K562 (cell line): ENCODE results near the gene RRP9.

Source experiments
- CCAR2 ChIP-seq: fragments of 200-400 bp; formaldehyde crosslinking; IDR thresholded peaks from 2 replicates; pipeline ENCODE4 v1.6.1; 2017; ENCODE audit warnings: mild to moderate bottlenecking, low read depth, low read length
- CHD1 ChIP-seq: fragments of 200-600 bp; sonication (generic); IDR thresholded peaks from one replicate; pipeline ENCODE4 v1.6.1; 2012; ENCODE audit warnings: mild to moderate bottlenecking, moderate library complexity, low read length, inconsistent platforms
- CTCF ChIP-seq, 3 experiments: IDR thresholded peaks in 2 of 3; conservative IDR thresholded peaks in 1 of 3; 2 replicates each; pipeline ENCODE4 v1.5.1; 2011 to 2012; ENCODE audit warnings: low read length in 3 of 3, mild to moderate bottlenecking in 3 of 3, control low read depth in 2 of 3, improper control_type of control experiment in 1 of 3, inconsistent platforms in 1 of 3, low read depth in 1 of 3, mixed read lengths in 1 of 3, moderate library complexity in 1 of 3; ENCODE audit not compliant: insufficient read depth in 2 of 3
- FOSL1 ChIP-seq: fragments of 200-800 bp; sonication (Bioruptor generic); conservative IDR thresholded peaks from 2 replicates; pipeline ENCODE4 v1.6.1; 2016; ENCODE audit warnings: missing genetic modification characterization, missing compliant biosample characterization
- FOXK2 ChIP-seq, 2 experiments: fragments of 450-650 bp; IDR thresholded peaks in 1 of 2; conservative IDR thresholded peaks in 1 of 2; 2 replicates each; pipeline ENCODE4 v1.6.1; 2016; ENCODE audit warnings: low read depth in 2 of 2, mild to moderate bottlenecking in 1 of 2
- GABPA ChIP-seq: fragments of 200-800 bp; sonication (Bioruptor generic); conservative IDR thresholded peaks from 2 replicates; pipeline ENCODE4 v1.6.1; 2016; ENCODE audit warnings: low read depth, missing genetic modification characterization, missing compliant biosample characterization
- HCFC1 ChIP-seq: IDR thresholded peaks from 2 replicates; pipeline ENCODE4 v1.6.1; 2012; ENCODE audit warnings: low read depth, low read length, improper control_type of control experiment
- POLR2A ChIP-seq: fragments of 450-650 bp; conservative IDR thresholded peaks from 2 replicates; pipeline ENCODE4 v1.6.1; 2016
- POLR2AphosphoS5 ChIP-seq: IDR thresholded peaks from 2 replicates; pipeline ENCODE4 v1.6.1; 2011; ENCODE audit warnings: mild to moderate bottlenecking, low read depth, low read length, moderate library complexity; ENCODE audit not compliant: control insufficient read depth, insufficient read depth
- SP1 ChIP-seq: sonication (generic); formaldehyde crosslinking; IDR thresholded peaks from 2 replicates; pipeline ENCODE4 v1.8.1; 2022; ENCODE audit warnings: mild to moderate bottlenecking, missing genetic modification reagents
- SREBF2 ChIP-seq: sonication (generic); formaldehyde crosslinking; IDR thresholded peaks from 2 replicates; pipeline ENCODE4 v1.4.0; 2020; ENCODE audit warnings: mild to moderate bottlenecking, missing genetic modification reagents
- TAF1 ChIP-seq: IDR thresholded peaks from 2 replicates; pipeline ENCODE4 v1.6.1; 2011; ENCODE audit warnings: mild to moderate bottlenecking, low read length, moderate library complexity; ENCODE audit not compliant: insufficient read depth, control insufficient read depth, severe bottlenecking; ENCODE audit errors: extremely low read depth
- USF1 ChIP-seq: sonication (generic); formaldehyde crosslinking; IDR thresholded peaks from 2 replicates; pipeline ENCODE4 v1.9.0; 2022; ENCODE audit warnings: mild to moderate bottlenecking, missing genetic modification reagents
- ZNF512 ChIP-seq: IDR thresholded peaks from 2 replicates; pipeline ENCODE4 v1.6.1; 2016; ENCODE audit warnings: missing genetic modification characterization, missing compliant biosample characterization

- TF ChIP-seq CHD1 (no peak), POLR2A (no peak), SREBF2 (CRISPR knock-in tag) (no peak), HCFC1 (no peak), FOXK2 (conservative IDR thresholded peaks at IDR 0.05 in 1 of 2, IDR thresholded peaks at IDR 0.05 in 1 of 2; ENCODE audit: low read depth in 2 of 2) (no peak), SP1 (CRISPR knock-in tag) (no peak), CTCF (IDR thresholded peaks at IDR 0.05 in 2 of 3, conservative IDR thresholded peaks at IDR 0.05 in 1 of 3; ENCODE audit: insufficient read depth in 2 of 3, low read depth in 1 of 3, low read length in 3 of 3) (no peak), GABPA (tag) (no peak), TAF1 (no peak), POLR2AphosphoS5 (no peak), USF1 (CRISPR knock-in tag) (no peak), ZNF512 (tag) (no peak), FOSL1 (tag) (no peak), CCAR2 (no peak)
These were observed 12.4 kb upstream of the RRP9 start for GRCh38 chr3:51954105-51954504.
